GM21576 (cell line): ENCODE data around the gene FXYD2.
"Not testable (repeated sequence)": the region's sequence is repeated elsewhere in the genome, so short reads cannot be mapped to it uniquely, and the experiment has no call there.

Experiments
- ATAC-seq: cut with Tn5 transposase; IDR thresholded peaks from one replicate; pipeline ENCODE4 v1.9.1; 2021; ENCODE audit warnings: mild to moderate bottlenecking, moderate library complexity; ENCODE audit not compliant: unreplicated experiment

The FXYD2 gene

GRCh38 chr11:117822074-117823033 is 2.2 kb downstream of the FXYD2 start:
- no peak for ATAC-seq

GRCh38 chr11:117821431-117821830 is 3.1 kb downstream of the FXYD2 start:
- no peak for ATAC-seq

GRCh38 chr11:117820516-117820915 is 4.0 kb downstream of the FXYD2 start:
- no peak for ATAC-seq

- ATAC-seq = no peak
Observed at GRCh38 chr11:117820071-117820470, 4.5 kb downstream of the FXYD2 start.

GRCh38 chr11:117819096-117820040 is 5.2 kb downstream of the FXYD2 start:
- ATAC-seq = no peak

- no peak for ATAC-seq
Observed at GRCh38 chr11:117818041-117818873, 6.3 kb downstream of the FXYD2 start.

- ATAC-seq = no peak
Observed at GRCh38 chr11:117817368-117818040, 7.0 kb downstream of the FXYD2 start.

- ATAC-seq = no peak
Observed at GRCh38 chr11:117816846-117817367, 7.6 kb downstream of the FXYD2 start.

- no peak for ATAC-seq
Observed at GRCh38 chr11:117816151-117816741, 8.3 kb downstream of the FXYD2 start.

- peak; percentile 53 for ATAC-seq
Observed at GRCh38 chr11:117815262-117815803, 9.2 kb downstream of the FXYD2 start.

- ATAC-seq = peak; percentile 44
Observed at GRCh38 chr11:117814766-117815261, 9.7 kb downstream of the FXYD2 start.

GRCh38 chr11:117814204-117814765 is 10.3 kb downstream of the FXYD2 start:
- ATAC-seq = peak; percentile 0

- ATAC-seq = not testable (repeated sequence)
Observed at GRCh38 chr11:117810056-117810451, 14.5 kb downstream of the FXYD2 start.

GRCh38 chr11:117809236-117810055 is 15.1 kb downstream of the FXYD2 start:
- no peak for ATAC-seq

- no peak for ATAC-seq
Observed at GRCh38 chr11:117808784-117809183, 15.8 kb downstream of the FXYD2 start.

- no peak for ATAC-seq
Observed at GRCh38 chr11:117807482-117808327, 16.8 kb downstream of the FXYD2 start.

GRCh38 chr11:117806846-117807245 is 17.7 kb downstream of the FXYD2 start:
- no peak for ATAC-seq
